Measurements from ENCODE around the gene SIRT4. TPM values are rescaled to one million over a fixed set of nuclear protein-coding genes. Genes with fewer than 3 reads are reported as not detected.

SIRT4 gene
- total RNA-seq, 1 donor = 1.3 TPM

DNA sequence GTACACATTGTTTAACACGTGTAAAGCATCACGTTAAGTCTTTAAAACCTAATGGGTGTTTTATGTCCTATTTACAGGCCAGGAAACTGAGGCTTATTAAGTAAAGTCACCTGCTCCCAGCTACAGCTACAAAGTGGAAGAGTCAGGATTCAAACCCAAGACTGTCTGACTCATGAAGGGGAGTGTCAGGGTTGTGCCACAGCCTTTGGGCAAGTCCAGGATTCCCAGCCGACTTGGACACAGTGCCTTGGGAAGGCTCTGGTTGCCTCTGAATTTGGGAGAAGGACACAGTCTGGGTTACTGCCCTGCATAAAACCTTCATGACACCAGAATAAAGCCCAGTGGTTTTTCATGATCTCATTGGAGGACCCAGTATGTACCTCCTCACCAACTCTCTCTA, 17.7 kb upstream of the SIRT4 start:
- H3K4me3 ChIP-seq (ENCODE audit: low read depth, low read length) = no peak overlapping the region
- no peak for DNase-seq (ENCODE audit: low read depth)
- no peak for TF ChIP-seq CTCF (IDR thresholded peaks at IDR 0.05; ENCODE audit: insufficient read depth, low read depth, low read length)

DNA sequence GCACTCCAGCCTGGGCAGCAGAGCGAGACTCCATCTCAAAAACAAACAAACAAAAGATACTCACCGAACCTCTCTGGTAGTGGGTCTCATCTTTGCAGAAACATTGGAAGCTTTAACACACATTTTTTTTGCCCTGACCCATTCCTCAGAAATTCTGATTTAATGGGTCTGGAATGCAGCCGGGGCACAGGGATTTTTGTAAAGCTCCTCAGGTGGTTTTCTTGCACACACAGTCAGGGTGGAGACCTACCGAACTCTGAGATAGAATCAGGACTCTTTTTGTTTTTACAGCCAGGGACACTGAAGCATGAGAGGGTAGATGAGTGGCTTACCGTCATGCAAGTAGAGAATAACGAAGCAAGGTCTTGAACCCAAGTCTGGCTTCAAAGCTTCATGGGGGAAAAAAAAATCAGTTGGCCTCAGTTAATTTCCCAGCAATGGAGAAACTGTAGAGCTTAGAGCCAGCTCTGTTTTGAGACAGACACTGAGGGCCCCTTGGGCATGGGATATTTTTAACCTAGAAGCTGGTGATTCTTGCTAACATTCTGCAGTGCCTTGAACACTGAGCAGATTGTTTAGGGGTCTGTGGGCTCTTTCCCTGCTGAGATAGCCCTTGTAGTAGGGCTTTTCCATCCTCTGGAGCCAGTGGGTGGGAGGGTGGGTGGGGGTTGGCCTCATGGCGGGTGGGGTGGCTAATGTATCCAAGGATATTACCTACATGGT, 15.2 kb upstream of the SIRT4 start:
- H3K4me3 ChIP-seq (ENCODE audit: low read depth, low read length) = no peak overlapping the region
- no peak for DNase-seq (ENCODE audit: low read depth)
- TF ChIP-seq CTCF (IDR thresholded peaks at IDR 0.05; ENCODE audit: insufficient read depth, low read depth, low read length) = no peak

DNA sequence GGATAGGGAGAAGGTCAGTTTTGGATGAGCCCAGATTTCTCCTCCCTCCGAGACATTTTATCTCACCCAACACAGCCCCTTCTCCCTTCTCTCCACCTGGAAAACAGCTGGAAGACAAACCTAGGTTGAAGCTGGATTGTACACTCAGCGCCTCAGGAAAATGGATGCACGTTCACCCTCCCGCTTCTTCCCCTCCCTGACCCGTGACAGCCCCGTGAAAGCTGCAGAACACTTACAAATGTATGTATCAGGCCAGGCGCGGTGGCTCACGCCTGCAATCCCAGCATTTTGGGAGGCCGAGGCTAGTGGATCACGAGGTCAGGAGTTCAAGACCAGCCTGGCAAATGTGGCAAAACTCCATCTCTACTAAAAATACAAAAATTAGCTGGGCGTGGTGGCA, 14.6 kb upstream of the SIRT4 start:
- no peak for DNase-seq (ENCODE audit: low read depth)
- no peak overlapping the region for H3K4me3 ChIP-seq (ENCODE audit: low read depth, low read length)
- TF ChIP-seq CTCF (IDR thresholded peaks at IDR 0.05; ENCODE audit: insufficient read depth, low read depth, low read length) = no peak

DNA sequence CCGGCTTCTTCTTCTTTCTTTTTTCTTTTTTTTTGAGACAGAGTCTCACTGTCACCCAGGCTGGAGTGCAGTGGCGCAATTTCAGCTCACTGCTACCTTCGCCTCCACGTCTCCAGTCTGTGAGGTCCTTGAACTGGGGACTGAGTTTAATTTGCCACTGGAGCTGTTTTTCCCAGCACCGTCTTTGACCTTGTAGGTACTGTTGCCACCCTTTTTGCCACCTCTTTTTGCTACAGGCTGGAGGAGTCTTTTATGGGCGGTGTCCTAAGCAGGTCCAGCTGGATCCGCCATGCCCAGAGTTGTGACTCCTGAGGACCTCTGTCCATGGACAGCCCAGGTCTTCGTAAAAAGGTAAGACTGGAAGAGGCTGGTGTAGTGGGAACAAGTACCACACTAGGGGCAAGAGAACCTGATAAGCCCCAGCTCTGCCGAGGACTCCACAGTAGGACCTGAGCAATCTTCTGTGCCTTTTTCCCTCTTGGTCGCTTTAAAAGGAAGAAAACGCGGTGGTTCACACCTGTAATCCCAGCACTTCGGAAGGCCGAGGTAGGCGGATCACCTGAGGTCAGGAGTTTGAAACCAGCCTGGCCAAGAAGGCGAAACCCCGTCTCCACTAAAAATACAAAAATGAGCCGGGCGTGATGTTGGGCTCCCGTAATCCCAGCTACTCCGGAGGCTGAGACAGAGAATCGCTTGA, 11.4 kb upstream of the SIRT4 start:
- DNase-seq (ENCODE audit: low read depth) = peak; percentile 14
- peak overlapping the region; percentile 43 for H3K4me3 ChIP-seq (ENCODE audit: low read depth, low read length)
- no peak for TF ChIP-seq CTCF (IDR thresholded peaks at IDR 0.05; ENCODE audit: insufficient read depth, low read depth, low read length)

DNA sequence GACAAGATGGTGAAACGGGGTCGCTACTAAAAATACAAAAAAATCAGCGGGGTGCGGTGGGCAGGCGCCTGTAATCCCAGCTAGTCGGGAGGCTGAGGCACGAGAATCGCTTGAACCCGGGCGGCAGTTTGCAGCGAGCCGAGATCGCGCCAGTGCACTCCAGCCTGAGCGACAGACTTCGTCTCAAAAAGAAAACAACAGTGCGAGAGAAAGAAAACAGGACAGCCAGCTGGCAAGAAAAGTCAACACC, 9.8 kb upstream of the SIRT4 start:
- TF ChIP-seq CTCF (IDR thresholded peaks at IDR 0.05; ENCODE audit: insufficient read depth, low read depth, low read length) = no peak
- H3K4me3 ChIP-seq (ENCODE audit: low read depth, low read length) = peak overlapping the region; percentile 77
- no peak for DNase-seq (ENCODE audit: low read depth)

DNA sequence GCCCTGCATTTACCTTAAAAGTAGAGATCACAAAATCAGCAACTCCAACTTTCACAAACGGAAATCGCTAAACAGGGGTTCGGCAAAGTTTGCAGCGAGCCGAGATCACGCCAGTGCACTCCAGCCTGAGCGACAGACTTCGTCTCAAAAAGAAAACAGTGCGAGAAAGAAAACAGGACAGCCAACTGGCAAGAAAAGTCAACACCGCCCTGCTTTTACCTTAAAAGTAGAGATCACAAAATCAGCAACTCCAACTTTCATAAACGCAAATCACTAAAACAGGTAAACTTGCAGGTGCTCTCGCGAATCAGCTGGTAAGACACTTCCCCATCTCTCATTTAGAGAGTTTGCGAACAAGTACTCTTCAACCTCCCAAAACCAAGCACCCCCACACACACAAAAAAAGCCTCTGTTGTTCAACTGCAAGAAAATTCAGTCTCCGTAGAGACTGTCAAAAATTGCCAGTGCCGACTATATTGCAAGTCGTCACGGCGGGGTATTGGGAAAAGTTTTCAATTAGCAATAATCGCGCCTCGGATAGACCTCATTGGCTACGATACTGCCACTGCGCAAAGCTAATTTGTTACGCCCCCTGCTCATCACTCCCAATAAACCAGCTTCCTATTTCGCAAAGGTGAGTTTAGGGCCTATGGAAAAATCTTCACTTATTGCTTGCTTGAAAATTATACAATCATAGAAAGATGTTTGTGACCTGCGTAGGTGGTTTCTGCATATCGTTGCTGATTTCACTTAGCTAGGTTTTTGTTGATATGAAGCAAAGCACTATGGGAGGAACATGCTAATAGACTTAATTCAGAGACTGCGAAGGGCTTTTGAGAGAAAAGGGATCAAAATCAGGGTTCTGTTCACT, 9.2 kb upstream of the SIRT4 start, which contains the start of gene RNU4-1:
Gene RNU4-1 (minus strand): TSS at position 577 of the 871 bp plus-strand sequence.
- peak; percentile 94 for DNase-seq (ENCODE audit: low read depth)
- no peak for TF ChIP-seq CTCF (IDR thresholded peaks at IDR 0.05; ENCODE audit: insufficient read depth, low read depth, low read length)
- peak within 1 kb of the TSS; percentile 77 for H3K4me3 ChIP-seq (ENCODE audit: low read depth, low read length)

All from fibroblast of villous mesenchyme (primary cell).